GM12878 (cell line): Measurements from ENCODE around the gene MYCBPAP. TPM values are rescaled to one million over a fixed set of nuclear protein-coding genes. Genes with fewer than 3 reads are reported as not detected.
A peak's percentile ranks its signal among the peaks of the same experiment; 100 is the strongest.

Experiments used
- ATF2 ChIP-seq: IDR thresholded peaks from 2 replicates; pipeline ENCODE4 v1.6.1; 2012; ENCODE audit warnings: low read length, inconsistent platforms
- ATF3 ChIP-seq: IDR thresholded peaks from 2 replicates; pipeline ENCODE4 v1.6.1; 2011; ENCODE audit warnings: low read depth, mild to moderate bottlenecking, low read length, moderate library complexity, borderline replicate concordance; ENCODE audit errors: extremely low read depth
- CTCF ChIP-seq, 3 experiments: IDR thresholded peaks in 2 of 3; conservative IDR thresholded peaks in 1 of 3; 2 replicates each; pipeline ENCODE4 v1.5.1; 2011; ENCODE audit warnings: low read depth in 3 of 3, low read length in 3 of 3, mild to moderate bottlenecking in 3 of 3, control low read depth in 2 of 3, moderate library complexity in 2 of 3, inconsistent platforms in 1 of 3, mixed read lengths in 1 of 3; ENCODE audit not compliant: control insufficient read depth in 2 of 3, insufficient read depth in 1 of 3; ENCODE audit errors: extremely low read depth in 1 of 3
- EGR1 ChIP-seq, 2 experiments: IDR thresholded peaks; 1 replicate in 1 of 2; 2 replicates in 1 of 2; pipeline ENCODE4 v1.6.1; 2011 to 2012; ENCODE audit warnings: low read depth in 2 of 2, low read length in 2 of 2, borderline replicate concordance in 1 of 2, mild to moderate bottlenecking in 1 of 2, moderate library complexity in 1 of 2
- FOXK2 ChIP-seq: fragments of 450-650 bp; IDR thresholded peaks from 2 replicates; pipeline ENCODE4 v1.6.1; 2017; ENCODE audit warnings: mild to moderate bottlenecking, moderate library complexity
- IKZF1 ChIP-seq: fragments of 450-650 bp; conservative IDR thresholded peaks from 2 replicates; pipeline ENCODE4 v1.6.1; 2017; ENCODE audit warnings: antibody characterized with exemption, mild to moderate bottlenecking
- KAT2A ChIP-seq: conservative IDR thresholded peaks from 2 replicates; pipeline ENCODE4 v1.6.1; 2011; ENCODE audit warnings: low read depth, low read length; ENCODE audit not compliant: control insufficient read depth
- MAX ChIP-seq: IDR thresholded peaks from 2 replicates; pipeline ENCODE4 v1.6.1; 2012; ENCODE audit warnings: low read depth, low read length, improper control_type of control experiment
- MLLT1 ChIP-seq: fragments of 450-650 bp; IDR thresholded peaks from 2 replicates; pipeline ENCODE4 v1.6.1; 2016; ENCODE audit warnings: mild to moderate bottlenecking
- NFIC ChIP-seq: IDR thresholded peaks from 2 replicates; pipeline ENCODE4 v1.6.1; 2012; ENCODE audit warnings: low read depth, mild to moderate bottlenecking, inconsistent platforms, low read length, moderate library complexity
- NFXL1 ChIP-seq: fragments of 450-650 bp; IDR thresholded peaks from 2 replicates; pipeline ENCODE4 v1.6.1; 2017; ENCODE audit warnings: antibody characterized with exemption, mild to moderate bottlenecking, borderline replicate concordance
- NRF1 ChIP-seq: conservative IDR thresholded peaks from 2 replicates; pipeline ENCODE4 v1.6.1; 2011; ENCODE audit warnings: mild to moderate bottlenecking, low read depth, low read length, improper control_type of control experiment
- PKNOX1 ChIP-seq: fragments of 450-650 bp; IDR thresholded peaks from 2 replicates; pipeline ENCODE4 v1.6.1; 2016; ENCODE audit warnings: mild to moderate bottlenecking
- POLR2A ChIP-seq: IDR thresholded peaks from 2 replicates; pipeline ENCODE4 v1.6.1; 2011; ENCODE audit warnings: low read depth, mild to moderate bottlenecking, low read length
- RAD51 ChIP-seq: fragments of 450-650 bp; IDR thresholded peaks from 2 replicates; pipeline ENCODE4 v1.6.1; 2016; ENCODE audit warnings: moderate library complexity, mild to moderate bottlenecking, inconsistent platforms
- RFX5 ChIP-seq: IDR thresholded peaks from 2 replicates; pipeline ENCODE4 v1.6.1; 2011; ENCODE audit warnings: low read depth, low read length, improper control_type of control experiment
- SREBF2 ChIP-seq: IDR thresholded peaks from 2 replicates; pipeline ENCODE4 v1.6.1; 2012; ENCODE audit warnings: mild to moderate bottlenecking, low read length
- ZNF687 ChIP-seq: fragments of 450-650 bp; IDR thresholded peaks from 2 replicates; pipeline ENCODE4 v1.6.1; 2017; ENCODE audit warnings: mild to moderate bottlenecking, moderate library complexity
- polyA plus RNA-seq, 11 experiments: library from polyadenylated mRNA; depleted of rRNA in 4 of 11; unstranded in 6 of 11; stranded (reverse) in 5 of 11; fragments of >200 nt; fragmentation: Nextera tagmentation in 4 of 11; fragmentation: Illumina TruSeq in 1 of 11; extraction: Ambion mirVana in 4 of 11; extraction: Trizol in 1 of 11; gene quantifications; 1 replicate in 1 of 11; 2 replicates in 10 of 11; pipeline versions ENCODE4 v1.2.1 to v1.2.3, GENCODE V29; 2011 to 2016; ENCODE audit warnings: inconsistent platforms in 2 of 11, missing spikeins in 2 of 11, low read depth in 1 of 11
- total RNA-seq, 4 experiments: library from RNA; depleted of rRNA in 3 of 4; stranded (reverse); fragments of >200 nt in 3 of 4; fragmentation: Illumina TruSeq in 1 of 4; extraction: Trizol in 1 of 4; gene quantifications; 2 replicates each; pipeline versions ENCODE4 v1.2.1 to v1.2.3, GENCODE V29; 2013 to 2021

The MYCBPAP gene
- total and polyA plus RNA-seq, 10 of the 15 experiments (the other 5 are each of a cell fraction or from before 2014, with no cell fraction given), result 0.23 to 2.7 (median 1.5) TPM

- TF ChIP-seq ZNF687, result peak; percentile 45; the same call in 1 of the 2 replicates
- TF ChIP-seq MLLT1, result peak; percentile 71
- TF ChIP-seq IKZF1, result 0 out of 2 replicates have a peak, but pooled peaks have one; percentile 21
- TF ChIP-seq NFXL1, result no peak
- peak; percentile 60 for TF ChIP-seq MAX
- TF ChIP-seq FOXK2, result no peak
- TF ChIP-seq NFIC, result no peak
- peak; percentile 43; the same call in 1 of the 2 replicates for TF ChIP-seq NRF1
- TF ChIP-seq SREBF2, result no peak
- no peak for TF ChIP-seq RAD51
- TF ChIP-seq POLR2A, result peak; percentile 79
- TF ChIP-seq ATF3, result 0 out of 2 replicates have a peak, but pooled peaks have one; percentile 2
- TF ChIP-seq ATF2, result no peak
- no peak for TF ChIP-seq KAT2A
- peak in 1 of 2 experiments; percentile 57; a peak in 1 of 3 replicates for TF ChIP-seq EGR1 (IDR thresholded peaks at IDR 0.05; ENCODE audit: borderline replicate concordance in 1 of 2, low read depth in 2 of 2, low read length in 2 of 2)
- TF ChIP-seq CTCF (IDR thresholded peaks at IDR 0.05 in 2 of 3, conservative IDR thresholded peaks at IDR 0.05 in 1 of 3; ENCODE audit: control insufficient read depth in 2 of 3, extremely low read depth in 1 of 3, insufficient read depth in 1 of 3, low read depth in 3 of 3, low read length in 3 of 3), result peak; percentile 9 to 48 (median 36); a peak in 3 of 6 replicates
- TF ChIP-seq PKNOX1, result 0 out of 2 replicates have a peak, but pooled peaks have one; percentile 13
- 0 out of 2 replicates have a peak, but pooled peaks have one; percentile 18 for TF ChIP-seq RFX5
Observed at GRCh38 chr17:50507871-50508572, at the start of gene MYCBPAP (continued).
